ENCODE measurements around the gene VAMP3. TPM values are rescaled to one million over a fixed set of nuclear protein-coding genes. Genes with fewer than 3 reads are reported as not detected.
"Not testable (repeated sequence)": the region's sequence is repeated elsewhere in the genome, so short reads cannot be mapped to it uniquely, and the experiment has no call there.

The VAMP3 gene
- total RNA-seq, 1 donor from 2014 or later = 135 TPM

DNA sequence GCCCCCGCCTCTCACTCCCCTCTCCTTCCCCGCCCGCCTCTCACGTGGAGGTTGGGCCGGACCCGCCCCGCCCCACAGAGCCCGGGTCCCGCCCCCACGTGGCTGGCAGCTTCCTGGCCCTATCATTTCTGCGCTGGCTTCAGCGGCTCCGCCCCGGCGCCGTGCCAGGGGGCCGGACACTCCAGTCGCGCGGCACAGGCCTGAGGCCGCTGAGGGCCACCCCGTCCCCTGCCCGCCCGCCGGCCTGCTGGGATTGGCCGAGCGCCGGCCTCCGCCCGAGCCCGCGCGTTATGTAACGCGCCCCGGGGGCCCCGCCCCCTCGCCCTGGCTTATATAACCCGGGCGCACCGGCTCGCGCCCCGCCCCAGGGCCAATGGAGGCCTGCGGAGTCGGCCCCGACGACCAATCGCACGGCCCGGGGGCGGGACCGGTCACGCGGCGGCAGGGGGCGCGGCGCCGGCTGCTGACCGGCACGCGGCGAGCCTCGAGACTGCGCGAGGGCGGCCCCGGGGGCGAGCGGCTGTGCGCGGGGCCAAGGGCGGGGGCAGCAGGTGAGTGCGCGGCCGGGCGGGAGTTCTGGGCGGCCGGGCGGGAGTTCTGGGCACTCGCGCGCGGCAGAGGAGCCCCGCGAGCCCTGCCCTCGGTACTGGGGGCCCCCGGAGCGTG lies 12.9 kb downstream of the VAMP3 start, which contains the start of gene PER3:
Gene PER3, plus strand, starts transcription at position 466 of the 666 bp plus-strand sequence. CDS start 587 bp downstream, outside the sequence.
- TF ChIP-seq CTCF (IDR thresholded peaks at IDR 0.05) = no peak
- H3K4me1 ChIP-seq = peaks cover 42% of the 10 kb centered on the region
- peak within 1 kb of the TSS; percentile 91 for H3K27ac ChIP-seq
- H3K9me3 ChIP-seq = no peaks in the 10 kb centered on the region
- H3K27me3 ChIP-seq (ENCODE audit: low read depth) = no peaks in the 10 kb centered on the region
- H3K36me3 ChIP-seq = peaks cover 49% of the 10 kb centered on the region
- H3K4me3 ChIP-seq = peak within 1 kb of the TSS; percentile 66
- DNase-seq (peak; percentile 98), ATAC-seq (peak; percentile 96 to 97)
- intact Hi-C loops (cut with DNase I) = no loop called here

DNA sequence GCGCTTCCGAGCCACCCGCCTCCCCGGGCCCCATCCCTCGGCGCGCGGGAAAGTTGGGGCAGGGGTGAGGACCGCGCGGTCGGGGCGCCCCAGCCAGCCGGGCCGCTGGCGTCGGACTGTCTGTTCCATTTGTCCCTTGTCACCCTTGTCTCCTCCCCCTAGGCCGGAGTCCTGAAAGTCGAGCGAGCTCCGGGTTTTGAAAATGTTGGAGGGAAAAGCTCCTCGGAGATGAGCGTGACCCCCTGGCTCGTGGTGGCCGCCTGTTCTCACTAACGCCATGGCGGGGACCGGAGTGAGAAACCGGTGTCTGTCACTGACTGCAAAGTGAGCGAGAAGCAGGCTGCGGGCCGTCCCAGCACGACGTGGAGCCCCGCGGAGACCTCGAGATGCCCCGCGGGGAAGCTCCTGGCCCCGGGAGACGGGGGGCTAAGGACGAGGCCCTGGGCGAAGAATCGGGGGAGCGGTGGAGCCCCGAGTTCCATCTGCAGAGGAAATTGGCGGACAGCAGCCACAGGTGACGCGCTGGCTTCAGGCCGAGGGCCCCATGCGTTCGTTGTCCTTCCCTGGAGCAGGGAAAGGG lies 13.5 kb downstream of the VAMP3 start:
- intact Hi-C loops (cut with DNase I) = no loop called here
- H3K36me3 ChIP-seq = peaks cover 49% of the 10 kb centered on the region

DNA sequence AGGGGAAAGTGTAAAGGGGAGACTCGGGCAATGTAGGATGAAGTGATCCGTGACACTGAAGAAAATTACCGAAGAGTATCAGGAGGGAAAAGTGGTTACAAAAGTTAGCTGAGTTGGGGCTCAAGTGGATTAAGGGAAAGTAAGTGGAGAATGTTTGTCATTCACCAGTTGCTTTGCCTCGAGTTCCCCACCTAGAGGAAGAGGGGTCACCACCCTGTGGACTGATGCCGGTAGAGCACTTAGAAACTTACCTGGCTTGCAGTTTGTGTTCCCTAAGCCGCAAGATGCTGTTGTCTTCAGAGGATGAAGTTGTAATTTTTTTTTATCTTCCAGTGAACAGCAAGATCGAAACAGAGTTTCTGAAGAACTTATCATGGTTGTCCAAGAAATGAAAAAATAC lies 14.0 kb downstream of the VAMP3 start:
- ATAC-seq = no peak
- Histone ChIP-seq H3K27me3 (ENCODE audit: low read depth) (no peaks in the 10 kb centered on the region), H3K9me3 (peaks cover under 1% of the 10 kb centered on the region), H3K36me3 (peaks cover 49% of the 10 kb centered on the region), H3K4me1 (peaks cover 42% of the 10 kb centered on the region), H3K4me3 (peak overlapping the region; percentile 66), H3K27ac (peak overlapping the region; percentile 91)
- TF ChIP-seq CTCF (IDR thresholded peaks at IDR 0.05) = no peak
- no peak for DNase-seq
- intact Hi-C loops (cut with DNase I) = no loop called here

More for the DNA sequence above, 13.5 kb downstream of the VAMP3 start:
- H3K9me3 ChIP-seq = no peaks in the 10 kb centered on the region
- ATAC-seq (peak in 1 of 2 donors; percentile 6), DNase-seq (peak; percentile 60)
- TF ChIP-seq CTCF (IDR thresholded peaks at IDR 0.05) = no peak
- H3K27ac ChIP-seq = peak overlapping the region; percentile 91
- no peaks in the 10 kb centered on the region for H3K27me3 ChIP-seq (ENCODE audit: low read depth)
- peaks cover 42% of the 10 kb centered on the region for H3K4me1 ChIP-seq
- H3K4me3 ChIP-seq = peak overlapping the region; percentile 66

DNA sequence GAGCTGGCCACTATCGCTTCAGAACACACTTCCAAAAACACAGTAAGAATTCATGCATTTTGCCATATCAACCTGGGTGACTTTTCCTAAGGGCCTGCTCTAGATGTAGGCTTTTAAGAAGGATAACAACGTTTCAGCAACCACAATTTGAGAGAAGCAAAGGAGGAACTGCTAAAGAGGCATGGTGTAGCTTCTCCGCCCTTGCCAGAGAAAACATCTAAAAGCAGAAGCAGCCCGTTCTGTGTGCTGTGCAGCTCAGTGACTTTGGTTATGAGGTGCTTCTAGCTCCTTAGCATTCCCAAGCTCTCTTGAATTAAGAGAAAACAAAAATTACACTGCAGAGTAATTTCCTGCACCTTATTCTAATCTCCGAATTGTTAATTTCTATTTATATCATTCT lies 15.7 kb downstream of the VAMP3 start:
- peaks cover 13% of the 10 kb centered on the region for H3K9me3 ChIP-seq
- intact Hi-C loops (cut with DNase I) = no loop called here
- peaks cover 39% of the 10 kb centered on the region for H3K4me1 ChIP-seq
- peaks cover 54% of the 10 kb centered on the region for H3K36me3 ChIP-seq
- no peak overlapping the region for H3K27ac ChIP-seq
- no peak for TF ChIP-seq CTCF (IDR thresholded peaks at IDR 0.05)
- H3K27me3 ChIP-seq (ENCODE audit: low read depth) = no peaks in the 10 kb centered on the region
- ATAC-seq = no peak
- DNase-seq = no peak
- no peak overlapping the region for H3K4me3 ChIP-seq

DNA sequence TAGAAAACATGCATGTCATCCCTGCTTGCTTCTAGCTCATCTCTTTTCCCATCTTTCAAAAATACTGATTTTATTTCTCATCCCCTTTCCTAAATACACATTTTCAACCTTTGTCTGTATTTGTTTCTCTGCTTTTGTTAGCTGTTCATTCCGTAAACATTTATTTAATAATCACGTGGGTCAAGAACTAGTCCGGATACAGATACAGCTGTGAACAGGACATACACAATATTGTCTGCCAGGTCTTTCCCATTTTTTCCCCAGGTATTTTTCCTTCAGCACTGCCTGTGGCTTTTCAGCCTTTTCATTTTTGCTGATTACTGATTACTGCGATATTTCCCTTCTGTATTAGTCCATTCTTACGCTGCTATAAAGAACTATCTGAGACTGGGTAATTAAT lies 18.7 kb downstream of the VAMP3 start:
- ATAC-seq (no peak), DNase-seq (no peak)
- intact Hi-C loops (cut with DNase I) = no loop called here
- H3K9me3 ChIP-seq = peaks cover 13% of the 10 kb centered on the region
- peaks cover 19% of the 10 kb centered on the region for H3K4me1 ChIP-seq
- H3K27ac ChIP-seq = no peak overlapping the region
- no peak for TF ChIP-seq CTCF (IDR thresholded peaks at IDR 0.05)
- H3K36me3 ChIP-seq = peaks cover 75% of the 10 kb centered on the region
- no peak overlapping the region for H3K4me3 ChIP-seq
- no peaks in the 10 kb centered on the region for H3K27me3 ChIP-seq (ENCODE audit: low read depth)

DNA sequence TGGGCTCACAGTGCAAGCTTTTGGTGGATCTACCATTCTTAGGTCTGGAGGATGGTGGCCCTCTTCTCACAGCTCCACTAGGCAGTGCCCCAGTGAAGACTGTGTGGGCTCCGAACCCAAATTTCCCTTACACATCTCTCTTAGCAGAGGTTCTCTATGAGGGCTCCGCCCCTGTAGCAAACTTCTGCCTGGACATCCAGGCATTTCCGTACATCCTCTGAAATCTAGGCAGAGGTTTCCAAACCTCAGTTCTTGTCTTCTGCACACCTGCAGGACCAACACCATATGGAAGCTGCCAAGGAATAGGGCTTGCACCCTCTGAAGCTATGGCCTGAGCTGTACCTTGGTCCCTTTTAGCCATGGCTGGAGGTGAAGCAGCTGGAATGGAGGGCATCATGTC lies 19.9 kb downstream of the VAMP3 start:
- peaks cover 13% of the 10 kb centered on the region for H3K9me3 ChIP-seq
- H3K27me3 ChIP-seq (ENCODE audit: low read depth); DNase-seq; ATAC-seq; intact Hi-C loops (cut with DNase I); H3K4me3 ChIP-seq; H3K27ac ChIP-seq: not testable (repeated sequence)
- H3K36me3 ChIP-seq = peaks cover 81% of the 10 kb centered on the region
- H3K4me1 ChIP-seq = peaks cover 13% of the 10 kb centered on the region
